Ishikawa (cell line): ENCODE data around the gene PPP1R2B.

Experiments
- CEBPB ChIP-seq: IDR thresholded peaks from 2 replicates; pipeline ENCODE4 v1.6.1; 2012
- CREB1 ChIP-seq: IDR thresholded peaks from 2 replicates; pipeline ENCODE4 v1.6.1; 2012; ENCODE audit warnings: low read depth
- EGR1 ChIP-seq: IDR thresholded peaks from 2 replicates; pipeline ENCODE4 v1.6.1; 2012
- EP300 ChIP-seq: IDR thresholded peaks from 2 replicates; pipeline ENCODE4 v1.6.1; 2012; ENCODE audit warnings: borderline replicate concordance
- FOXM1 ChIP-seq: IDR thresholded peaks from 2 replicates; pipeline ENCODE4 v1.6.1; 2012; ENCODE audit warnings: low read depth, borderline replicate concordance
- NFIC ChIP-seq: IDR thresholded peaks from 2 replicates; pipeline ENCODE4 v1.6.1; 2012
- RAD21 ChIP-seq: IDR thresholded peaks from 2 replicates; pipeline ENCODE4 v1.6.1; 2012; ENCODE audit warnings: low read depth
- TAF1 ChIP-seq: IDR thresholded peaks from 2 replicates; pipeline ENCODE4 v1.6.1; 2012; ENCODE audit warnings: low read depth, mild to moderate bottlenecking
- TCF12 ChIP-seq: IDR thresholded peaks from 2 replicates; pipeline ENCODE4 v1.6.1; 2012; ENCODE audit warnings: low read depth
- TEAD4 ChIP-seq: IDR thresholded peaks from 2 replicates; pipeline ENCODE4 v1.6.1; 2012
- YY1 ChIP-seq: IDR thresholded peaks from 2 replicates; pipeline ENCODE4 v1.6.1; 2012; ENCODE audit warnings: low read depth
- TF ChIP-seq, protein P1 (sequence below): IDR thresholded peaks from 2 replicates; pipeline ENCODE4 v1.6.1; 2012
- TF ChIP-seq, protein P2 (sequence below): IDR thresholded peaks from 2 replicates; pipeline ENCODE4 v1.6.1; 2012; ENCODE audit warnings: low read depth, mild to moderate bottlenecking
- TF ChIP-seq, protein P3 (sequence below): IDR thresholded peaks from 2 replicates; pipeline ENCODE4 v1.6.1; 2012

DNA sequence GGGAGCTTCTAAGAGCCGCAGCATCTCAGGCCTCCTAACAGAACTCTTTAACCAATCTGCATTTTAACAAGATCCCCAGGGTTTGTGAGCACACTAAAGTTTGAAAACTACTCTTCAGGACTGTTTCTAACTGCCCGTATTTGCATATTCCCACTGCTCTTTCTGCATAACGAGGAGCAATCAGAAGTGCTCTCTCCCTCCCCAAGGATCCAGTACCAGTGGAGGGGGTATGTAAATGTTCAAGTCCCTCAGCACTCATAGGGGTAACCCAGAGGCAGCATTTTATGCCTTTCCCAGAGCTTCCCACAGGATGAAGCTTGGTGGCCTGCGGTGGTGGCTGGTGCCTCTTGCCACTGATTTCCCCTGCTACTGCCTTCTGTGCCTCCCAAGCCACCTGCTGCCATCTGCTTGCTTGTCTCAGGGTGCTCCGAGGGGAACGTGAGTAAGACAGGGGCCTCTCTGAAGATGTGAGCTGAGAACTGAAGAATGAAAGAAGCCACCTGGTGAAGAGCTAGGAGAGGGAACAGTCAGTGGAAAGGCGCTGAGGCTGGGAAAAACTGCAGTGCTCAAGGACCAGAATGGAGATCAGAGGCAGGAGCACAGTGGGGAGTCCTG, 30.0 kb upstream of the PPP1R2B start:
- TF ChIP-seq EGR1 (no peak), YY1 (no peak), EP300 (no peak), TAF1 (no peak), CREB1 (no peak), NFIC (no peak), TCF12 (no peak), CEBPB (no peak), FOXM1 (no peak), TEAD4 (no peak), RAD21 (no peak)
- TF ChIP-seq, protein P1, sequence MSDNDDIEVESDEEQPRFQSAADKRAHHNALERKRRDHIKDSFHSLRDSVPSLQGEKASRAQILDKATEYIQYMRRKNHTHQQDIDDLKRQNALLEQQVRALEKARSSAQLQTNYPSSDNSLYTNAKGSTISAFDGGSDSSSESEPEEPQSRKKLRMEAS = no peak
- TF ChIP-seq, protein P2, sequence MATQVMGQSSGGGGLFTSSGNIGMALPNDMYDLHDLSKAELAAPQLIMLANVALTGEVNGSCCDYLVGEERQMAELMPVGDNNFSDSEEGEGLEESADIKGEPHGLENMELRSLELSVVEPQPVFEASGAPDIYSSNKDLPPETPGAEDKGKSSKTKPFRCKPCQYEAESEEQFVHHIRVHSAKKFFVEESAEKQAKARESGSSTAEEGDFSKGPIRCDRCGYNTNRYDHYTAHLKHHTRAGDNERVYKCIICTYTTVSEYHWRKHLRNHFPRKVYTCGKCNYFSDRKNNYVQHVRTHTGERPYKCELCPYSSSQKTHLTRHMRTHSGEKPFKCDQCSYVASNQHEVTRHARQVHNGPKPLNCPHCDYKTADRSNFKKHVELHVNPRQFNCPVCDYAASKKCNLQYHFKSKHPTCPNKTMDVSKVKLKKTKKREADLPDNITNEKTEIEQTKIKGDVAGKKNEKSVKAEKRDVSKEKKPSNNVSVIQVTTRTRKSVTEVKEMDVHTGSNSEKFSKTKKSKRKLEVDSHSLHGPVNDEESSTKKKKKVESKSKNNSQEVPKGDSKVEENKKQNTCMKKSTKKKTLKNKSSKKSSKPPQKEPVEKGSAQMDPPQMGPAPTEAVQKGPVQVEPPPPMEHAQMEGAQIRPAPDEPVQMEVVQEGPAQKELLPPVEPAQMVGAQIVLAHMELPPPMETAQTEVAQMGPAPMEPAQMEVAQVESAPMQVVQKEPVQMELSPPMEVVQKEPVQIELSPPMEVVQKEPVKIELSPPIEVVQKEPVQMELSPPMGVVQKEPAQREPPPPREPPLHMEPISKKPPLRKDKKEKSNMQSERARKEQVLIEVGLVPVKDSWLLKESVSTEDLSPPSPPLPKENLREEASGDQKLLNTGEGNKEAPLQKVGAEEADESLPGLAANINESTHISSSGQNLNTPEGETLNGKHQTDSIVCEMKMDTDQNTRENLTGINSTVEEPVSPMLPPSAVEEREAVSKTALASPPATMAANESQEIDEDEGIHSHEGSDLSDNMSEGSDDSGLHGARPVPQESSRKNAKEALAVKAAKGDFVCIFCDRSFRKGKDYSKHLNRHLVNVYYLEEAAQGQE = no peak
- TF ChIP-seq, protein P3, sequence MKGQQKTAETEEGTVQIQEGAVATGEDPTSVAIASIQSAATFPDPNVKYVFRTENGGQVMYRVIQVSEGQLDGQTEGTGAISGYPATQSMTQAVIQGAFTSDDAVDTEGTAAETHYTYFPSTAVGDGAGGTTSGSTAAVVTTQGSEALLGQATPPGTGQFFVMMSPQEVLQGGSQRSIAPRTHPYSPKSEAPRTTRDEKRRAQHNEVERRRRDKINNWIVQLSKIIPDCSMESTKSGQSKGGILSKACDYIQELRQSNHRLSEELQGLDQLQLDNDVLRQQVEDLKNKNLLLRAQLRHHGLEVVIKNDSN = no peak
